ENCODE results near the gene CTSC.

- TF ChIP-seq, protein P1, sequence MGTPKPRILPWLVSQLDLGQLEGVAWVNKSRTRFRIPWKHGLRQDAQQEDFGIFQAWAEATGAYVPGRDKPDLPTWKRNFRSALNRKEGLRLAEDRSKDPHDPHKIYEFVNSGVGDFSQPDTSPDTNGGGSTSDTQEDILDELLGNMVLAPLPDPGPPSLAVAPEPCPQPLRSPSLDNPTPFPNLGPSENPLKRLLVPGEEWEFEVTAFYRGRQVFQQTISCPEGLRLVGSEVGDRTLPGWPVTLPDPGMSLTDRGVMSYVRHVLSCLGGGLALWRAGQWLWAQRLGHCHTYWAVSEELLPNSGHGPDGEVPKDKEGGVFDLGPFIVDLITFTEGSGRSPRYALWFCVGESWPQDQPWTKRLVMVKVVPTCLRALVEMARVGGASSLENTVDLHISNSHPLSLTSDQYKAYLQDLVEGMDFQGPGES (IDR thresholded peaks at IDR 0.05; ENCODE audit: low read depth, low read length), result no peak
- TF ChIP-seq, protein P2, sequence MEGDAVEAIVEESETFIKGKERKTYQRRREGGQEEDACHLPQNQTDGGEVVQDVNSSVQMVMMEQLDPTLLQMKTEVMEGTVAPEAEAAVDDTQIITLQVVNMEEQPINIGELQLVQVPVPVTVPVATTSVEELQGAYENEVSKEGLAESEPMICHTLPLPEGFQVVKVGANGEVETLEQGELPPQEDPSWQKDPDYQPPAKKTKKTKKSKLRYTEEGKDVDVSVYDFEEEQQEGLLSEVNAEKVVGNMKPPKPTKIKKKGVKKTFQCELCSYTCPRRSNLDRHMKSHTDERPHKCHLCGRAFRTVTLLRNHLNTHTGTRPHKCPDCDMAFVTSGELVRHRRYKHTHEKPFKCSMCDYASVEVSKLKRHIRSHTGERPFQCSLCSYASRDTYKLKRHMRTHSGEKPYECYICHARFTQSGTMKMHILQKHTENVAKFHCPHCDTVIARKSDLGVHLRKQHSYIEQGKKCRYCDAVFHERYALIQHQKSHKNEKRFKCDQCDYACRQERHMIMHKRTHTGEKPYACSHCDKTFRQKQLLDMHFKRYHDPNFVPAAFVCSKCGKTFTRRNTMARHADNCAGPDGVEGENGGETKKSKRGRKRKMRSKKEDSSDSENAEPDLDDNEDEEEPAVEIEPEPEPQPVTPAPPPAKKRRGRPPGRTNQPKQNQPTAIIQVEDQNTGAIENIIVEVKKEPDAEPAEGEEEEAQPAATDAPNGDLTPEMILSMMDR (IDR thresholded peaks at IDR 0.05), result no peak
Observed at GRCh38 chr11:88357323-88358039, 19.9 kb upstream of the CTSC start.
